Measurements from ENCODE around the gene OGDH.
"Not testable (repeated sequence)": the region's sequence is repeated elsewhere in the genome, so short reads cannot be mapped to it uniquely, and the experiment has no call there.

The OGDH gene

DNA sequence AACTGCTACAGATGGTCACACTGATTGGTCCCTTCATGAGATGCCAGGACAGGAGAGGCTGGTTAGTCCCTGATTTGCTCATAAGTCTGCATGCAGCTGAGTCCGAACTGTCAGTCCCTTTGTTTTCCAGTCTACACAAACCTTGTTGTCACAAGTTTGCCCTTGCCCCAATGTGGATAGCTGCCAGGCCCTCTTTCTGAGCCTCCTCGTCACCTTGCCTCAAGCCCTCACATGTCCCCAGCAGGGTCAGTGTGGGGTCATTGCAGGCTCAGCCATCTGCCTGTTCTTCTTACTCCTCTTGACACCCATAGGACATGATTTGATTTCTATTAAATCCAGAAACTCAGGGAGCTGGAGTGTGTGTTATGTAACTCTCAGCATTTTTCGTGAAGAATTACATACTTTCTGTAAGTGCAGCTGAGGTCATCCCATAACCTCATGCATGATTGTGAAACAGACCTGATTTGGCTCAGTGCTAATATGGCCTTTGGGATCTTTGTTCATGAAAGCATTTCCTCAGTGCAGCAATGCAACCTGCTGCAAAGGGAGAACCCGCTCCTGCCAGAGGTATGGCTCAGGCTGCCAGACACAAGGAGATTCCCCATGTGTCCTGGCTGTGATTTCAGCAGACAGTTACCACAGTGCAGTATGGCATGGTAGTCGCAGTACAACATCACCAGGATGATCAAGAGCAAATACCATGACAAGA lies 72.2 kb downstream of the OGDH start:
- DNase-seq, result no peak

DNA sequence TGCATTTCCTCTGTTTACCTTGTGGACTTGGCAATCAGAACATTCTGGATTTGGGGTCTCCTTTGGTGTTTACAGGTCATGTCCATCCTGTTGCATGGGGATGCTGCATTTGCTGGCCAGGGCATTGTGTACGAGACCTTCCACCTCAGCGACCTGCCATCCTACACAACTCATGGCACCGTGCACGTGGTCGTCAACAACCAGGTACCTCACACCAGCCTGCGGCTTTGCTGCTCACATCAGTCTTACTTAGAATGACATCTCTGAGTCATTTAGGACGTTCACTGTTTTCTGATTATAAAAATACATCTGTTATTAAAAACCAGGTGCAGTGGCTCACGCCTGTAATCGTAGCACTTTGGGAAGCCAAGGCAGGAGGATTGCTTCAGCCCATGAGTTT lies 75.2 kb downstream of the OGDH start:
- no peak for DNase-seq

DNA sequence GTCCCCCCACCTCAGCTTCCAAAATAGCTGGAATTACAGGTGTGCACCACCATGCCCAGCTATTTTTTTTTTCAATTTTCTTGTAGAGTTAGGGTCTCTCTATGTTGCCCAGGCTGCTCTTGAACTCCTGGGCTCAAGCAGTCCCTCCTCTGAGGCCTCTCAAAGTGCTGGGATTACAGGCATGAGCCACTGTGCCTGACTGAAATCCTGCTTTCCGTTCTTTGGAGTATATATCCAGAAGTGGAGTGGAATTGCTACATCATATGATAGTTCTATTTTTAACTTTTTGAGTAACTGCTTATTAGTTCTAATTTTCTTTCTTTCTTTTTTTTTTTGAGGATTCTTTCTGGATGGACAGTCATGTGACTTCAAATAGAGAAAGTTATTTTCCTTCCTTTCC lies 79.3 kb downstream of the OGDH start:
- DNase-seq, result no peak

DNA sequence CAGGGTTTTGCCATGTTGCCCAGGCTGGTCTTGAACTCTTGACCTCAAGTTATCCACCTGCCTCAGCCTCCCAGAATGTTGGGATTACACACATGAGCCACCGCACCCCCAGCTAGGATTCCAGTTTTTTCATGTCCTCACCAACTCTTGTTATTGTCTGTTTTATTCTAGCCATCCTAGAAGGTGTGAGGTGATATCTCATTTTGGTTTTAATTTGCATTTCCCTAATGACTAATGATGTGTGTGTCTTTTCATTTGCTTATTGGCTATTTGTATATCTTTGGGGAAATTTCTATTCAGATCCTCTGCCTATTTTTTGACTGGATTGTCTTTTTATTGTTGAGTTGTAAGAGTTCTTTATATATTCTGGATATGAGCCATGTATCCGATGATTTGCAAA lies 83.0 kb downstream of the OGDH start:
- DNase-seq, result no peak

DNA sequence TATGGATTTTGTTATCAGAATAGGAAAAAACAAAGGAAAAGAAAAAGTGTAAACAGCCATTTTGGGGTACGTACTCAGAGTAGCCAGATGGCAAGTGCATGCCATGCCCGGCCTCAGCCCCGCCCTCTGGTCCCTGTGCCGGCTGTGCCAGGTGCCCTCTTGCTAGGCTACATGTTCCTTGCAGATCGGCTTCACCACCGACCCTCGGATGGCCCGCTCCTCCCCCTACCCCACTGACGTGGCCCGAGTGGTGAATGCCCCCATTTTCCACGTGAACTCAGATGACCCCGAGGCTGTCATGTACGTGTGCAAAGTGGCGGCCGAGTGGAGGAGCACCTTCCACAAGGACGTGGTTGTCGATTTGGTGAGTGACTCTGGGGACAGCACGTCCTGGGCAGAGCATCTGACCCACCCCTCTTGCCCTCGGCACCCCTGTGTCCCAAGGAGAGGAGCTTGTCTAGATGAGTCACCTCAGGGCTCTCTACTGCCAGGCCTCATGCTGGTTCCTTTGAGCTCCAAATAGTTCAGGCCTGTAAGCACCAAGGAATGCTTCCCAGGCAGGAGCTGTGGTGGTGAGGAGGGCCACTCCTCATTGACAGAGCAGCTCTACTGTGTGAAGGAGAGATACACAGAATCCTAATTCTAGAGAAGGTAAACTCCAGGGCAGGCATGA lies 87.3 kb downstream of the OGDH start:
- DNase-seq, result no peak

DNA sequence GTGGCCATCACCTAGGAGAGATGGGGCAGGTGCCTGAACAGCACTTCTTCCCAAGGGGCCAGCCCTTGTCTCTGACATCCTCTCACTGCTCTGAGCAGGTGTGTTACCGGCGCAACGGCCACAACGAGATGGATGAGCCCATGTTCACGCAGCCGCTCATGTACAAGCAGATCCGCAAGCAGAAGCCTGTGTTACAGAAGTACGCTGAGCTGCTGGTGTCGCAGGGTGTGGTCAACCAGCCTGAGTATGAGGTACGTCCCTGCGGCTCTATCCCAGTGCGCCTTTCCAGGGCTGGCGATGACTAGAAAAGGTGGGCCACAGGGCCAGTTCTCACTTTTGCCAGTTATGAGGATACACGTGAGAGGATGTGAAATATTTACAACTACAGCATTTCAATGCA lies 87.9 kb downstream of the OGDH start:
- no peak for DNase-seq

DNA sequence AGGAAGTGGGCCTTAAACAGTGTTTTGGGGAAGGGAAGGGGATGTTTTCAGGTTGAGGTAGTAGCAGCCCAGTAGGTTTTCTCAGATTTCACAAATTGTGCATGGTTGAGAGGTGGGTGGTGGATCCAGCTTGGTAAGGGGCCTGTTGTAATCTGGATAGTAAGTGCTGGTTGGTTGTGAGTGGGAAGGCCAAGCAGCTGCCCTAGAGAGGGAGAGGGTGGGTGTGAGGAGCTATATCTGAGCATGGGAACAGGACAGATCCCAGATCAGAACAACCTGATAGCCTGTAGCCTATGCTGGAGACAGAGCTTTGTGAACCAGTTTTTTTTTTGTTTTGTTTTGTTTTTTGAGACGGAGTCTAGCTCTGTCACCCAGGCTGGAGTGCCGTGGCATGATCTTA lies 88.3 kb downstream of the OGDH start:
- no peak for DNase-seq

DNA sequence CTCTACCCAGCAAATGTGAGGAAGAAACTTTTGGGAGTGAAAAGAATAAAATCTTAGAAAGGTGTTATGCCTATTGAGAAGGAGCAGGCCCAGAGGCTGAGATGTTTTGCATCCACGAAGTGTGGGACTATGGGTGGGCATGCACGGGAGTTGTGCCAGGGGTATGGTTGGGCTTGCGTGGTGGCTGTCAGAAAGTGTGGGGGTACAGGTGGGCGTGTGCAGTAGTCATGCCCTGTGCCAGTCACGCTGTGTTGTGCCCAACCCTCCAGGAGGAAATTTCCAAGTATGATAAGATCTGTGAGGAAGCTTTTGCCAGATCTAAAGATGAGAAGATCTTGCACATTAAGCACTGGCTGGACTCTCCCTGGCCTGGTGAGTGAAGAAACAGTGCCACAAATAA lies 89.3 kb downstream of the OGDH start:
- no peak for DNase-seq

DNA sequence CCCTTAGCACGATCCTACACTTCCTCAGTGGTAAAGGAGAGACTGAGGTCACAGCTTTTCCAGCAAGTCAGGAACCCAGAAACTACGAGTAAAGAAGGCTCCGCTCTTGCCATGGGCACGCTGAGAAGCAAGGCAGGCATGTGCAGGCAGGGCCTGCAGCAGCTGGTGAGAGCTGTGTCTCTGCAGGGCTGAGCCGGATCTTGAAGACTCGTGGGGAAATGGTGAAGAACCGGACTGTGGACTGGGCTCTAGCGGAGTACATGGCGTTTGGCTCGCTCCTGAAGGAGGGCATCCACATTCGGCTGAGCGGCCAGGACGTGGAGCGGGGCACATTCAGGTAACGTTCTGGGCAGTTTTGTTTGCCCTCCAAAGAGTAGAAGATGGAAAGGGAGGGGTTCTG lies 90.3 kb downstream of the OGDH start:
- DNase-seq, result no peak

DNA sequence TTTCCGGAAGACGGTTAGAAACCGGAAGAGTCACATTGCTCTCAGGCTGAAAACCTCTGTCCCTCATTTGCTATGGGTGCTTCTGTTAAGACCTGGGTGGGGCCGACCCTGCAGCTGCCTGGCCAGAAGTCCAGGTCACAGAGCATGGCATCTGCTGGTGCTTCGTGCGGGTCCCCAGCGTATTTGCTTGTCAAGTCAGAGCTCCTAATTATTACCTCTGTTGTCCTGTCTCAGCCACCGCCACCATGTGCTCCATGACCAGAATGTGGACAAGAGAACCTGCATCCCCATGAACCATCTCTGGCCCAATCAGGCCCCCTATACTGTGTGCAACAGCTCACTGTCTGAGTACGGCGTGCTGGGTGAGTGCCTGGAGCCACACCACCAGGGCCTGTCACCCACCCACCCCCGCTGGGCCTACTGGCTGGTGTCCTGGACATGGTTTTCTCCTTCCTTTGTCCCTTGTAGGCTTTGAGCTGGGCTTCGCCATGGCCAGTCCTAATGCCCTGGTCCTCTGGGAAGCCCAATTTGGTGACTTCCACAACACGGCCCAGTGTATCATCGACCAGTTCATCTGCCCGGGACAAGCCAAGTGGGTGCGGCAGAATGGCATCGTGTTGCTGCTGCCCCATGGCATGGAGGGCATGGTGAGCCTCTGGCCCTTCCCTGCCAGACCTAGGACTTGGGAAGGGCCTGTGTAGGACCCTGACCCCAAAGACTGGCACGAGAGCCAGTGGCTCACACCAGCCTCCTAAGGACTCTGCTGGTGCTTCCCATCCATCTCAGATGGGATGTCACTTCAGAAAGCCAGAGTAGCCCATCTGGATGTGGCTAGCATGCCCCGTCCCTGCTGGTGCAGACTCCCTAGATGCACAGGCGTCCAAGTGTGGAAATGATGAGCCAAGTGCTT lies 91.0 kb downstream of the OGDH start:
- no peak for DNase-seq

DNA sequence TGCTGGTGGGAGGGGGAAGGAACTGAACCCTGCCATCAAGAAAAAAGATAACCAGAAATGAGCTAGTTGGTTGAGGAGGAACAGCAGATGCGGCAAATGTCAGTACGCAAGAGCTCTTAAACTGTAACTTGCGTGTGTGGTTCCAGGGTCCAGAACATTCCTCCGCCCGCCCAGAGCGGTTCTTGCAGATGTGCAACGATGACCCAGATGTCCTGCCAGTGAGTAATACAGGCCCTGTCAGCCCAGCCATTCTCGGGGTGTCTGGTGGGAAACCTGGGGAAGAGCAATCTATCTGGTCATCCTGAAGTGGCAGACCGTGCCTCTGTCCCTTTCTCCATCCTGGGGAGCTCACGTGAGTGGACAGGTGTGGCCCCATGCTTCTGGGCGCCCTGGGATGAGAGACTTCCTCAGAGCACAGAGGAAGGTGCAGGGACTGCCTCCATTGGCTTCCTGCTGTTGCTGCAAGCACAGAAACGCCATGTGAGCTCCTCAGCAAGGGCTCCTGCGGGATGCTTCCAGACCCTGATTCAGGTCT lies 91.7 kb downstream of the OGDH start:
- no peak for DNase-seq

DNA sequence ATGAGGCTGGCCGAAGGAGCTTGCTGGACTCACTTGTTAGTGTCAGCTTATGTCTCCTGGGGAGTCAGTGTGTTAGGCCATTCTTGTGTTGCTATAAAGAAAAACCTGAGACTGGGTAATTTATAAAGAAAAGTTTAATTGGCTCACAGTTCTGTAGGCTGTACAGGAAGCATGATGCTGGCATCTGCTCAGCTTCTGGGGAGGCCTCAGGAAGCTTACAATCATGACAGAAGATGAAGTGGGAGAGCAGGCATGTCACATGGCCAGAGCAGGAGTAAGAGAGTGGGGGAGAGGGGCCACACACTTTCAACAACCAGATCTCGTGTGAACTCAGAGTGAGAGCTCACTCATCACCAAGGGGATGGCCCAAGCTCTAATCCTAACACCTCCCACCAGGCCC lies 93.2 kb downstream of the OGDH start:
- not testable (repeated sequence) for DNase-seq

DNA sequence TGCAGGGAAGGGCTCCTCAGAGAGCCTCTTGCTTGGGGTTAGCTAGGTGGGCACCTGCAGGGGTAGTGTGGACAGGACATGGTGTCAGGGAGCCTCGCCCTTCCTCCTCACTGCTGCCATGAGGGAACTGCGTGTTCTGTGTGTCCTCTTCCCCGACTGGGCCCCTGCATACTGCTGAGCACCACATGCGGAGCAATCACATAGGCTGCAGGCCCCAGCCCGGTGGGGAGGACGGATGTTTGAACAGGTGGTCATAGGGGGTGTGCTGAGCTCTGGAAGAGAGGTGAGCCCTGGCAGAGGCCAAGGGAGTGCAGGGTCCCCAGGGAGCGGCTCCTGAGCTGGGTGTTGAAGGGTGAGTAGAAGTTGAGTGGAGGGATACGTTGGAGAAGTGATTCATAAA lies 93.9 kb downstream of the OGDH start:
- DNase-seq, result no peak

DNA sequence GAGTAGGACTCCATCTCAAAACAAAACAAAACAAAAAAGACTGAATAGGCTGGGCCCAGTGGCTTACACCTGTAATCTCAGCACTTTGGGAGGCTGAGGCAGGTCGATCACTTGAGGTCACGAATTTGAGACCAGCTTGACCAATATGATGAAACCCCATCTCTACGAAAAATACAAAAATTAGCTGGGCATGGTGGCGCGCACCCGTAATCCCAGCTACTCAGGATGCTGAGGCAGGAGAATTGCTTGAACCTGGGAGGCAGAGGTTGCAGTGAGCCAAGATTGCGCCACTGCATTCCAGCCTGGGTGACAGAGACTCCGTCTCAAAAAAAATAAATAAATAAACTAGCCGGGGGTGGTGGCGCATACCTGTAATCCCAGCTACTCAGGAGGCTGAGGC lies 97.0 kb downstream of the OGDH start:
- DNase-seq, result not testable (repeated sequence)

DNA sequence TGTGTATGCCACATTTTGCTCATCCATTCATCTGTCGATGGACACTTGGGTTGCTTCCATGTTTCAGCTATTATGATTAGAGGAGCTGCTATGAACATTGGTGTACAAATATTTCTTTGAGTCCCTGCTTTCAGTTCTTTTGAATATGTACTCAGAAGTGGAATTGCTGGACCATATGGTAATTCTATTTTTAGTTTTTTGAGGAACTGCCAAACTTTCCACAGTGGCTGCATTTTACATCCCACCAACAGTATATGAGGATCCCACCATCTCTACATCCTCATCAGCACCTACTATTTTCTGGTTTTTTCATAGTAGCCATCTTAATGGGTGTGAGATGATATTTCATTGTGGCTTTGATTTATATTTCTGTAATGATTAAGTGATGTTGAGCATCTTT lies 97.5 kb downstream of the OGDH start:
- DNase-seq, result no peak

DNA sequence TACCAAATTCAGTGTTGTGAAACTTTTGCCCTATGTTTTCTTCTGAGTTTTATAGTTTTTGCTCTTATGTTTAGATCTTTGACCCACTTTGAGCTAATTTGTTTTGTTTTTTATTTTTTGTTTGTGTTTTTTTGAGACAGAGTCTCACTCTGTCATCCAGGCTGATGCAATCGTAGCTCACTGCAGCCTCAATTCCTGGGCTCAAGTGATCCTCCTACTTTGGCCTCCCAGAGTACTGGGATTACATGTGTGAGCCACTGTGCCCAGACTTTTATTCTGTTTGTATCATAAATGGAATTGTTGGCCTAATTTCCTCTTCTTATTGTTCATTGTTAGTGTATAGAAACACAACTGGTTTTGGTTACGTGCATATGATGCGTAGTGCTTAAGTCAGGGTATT lies 99.0 kb downstream of the OGDH start:
- DNase-seq, result no peak

DNA sequence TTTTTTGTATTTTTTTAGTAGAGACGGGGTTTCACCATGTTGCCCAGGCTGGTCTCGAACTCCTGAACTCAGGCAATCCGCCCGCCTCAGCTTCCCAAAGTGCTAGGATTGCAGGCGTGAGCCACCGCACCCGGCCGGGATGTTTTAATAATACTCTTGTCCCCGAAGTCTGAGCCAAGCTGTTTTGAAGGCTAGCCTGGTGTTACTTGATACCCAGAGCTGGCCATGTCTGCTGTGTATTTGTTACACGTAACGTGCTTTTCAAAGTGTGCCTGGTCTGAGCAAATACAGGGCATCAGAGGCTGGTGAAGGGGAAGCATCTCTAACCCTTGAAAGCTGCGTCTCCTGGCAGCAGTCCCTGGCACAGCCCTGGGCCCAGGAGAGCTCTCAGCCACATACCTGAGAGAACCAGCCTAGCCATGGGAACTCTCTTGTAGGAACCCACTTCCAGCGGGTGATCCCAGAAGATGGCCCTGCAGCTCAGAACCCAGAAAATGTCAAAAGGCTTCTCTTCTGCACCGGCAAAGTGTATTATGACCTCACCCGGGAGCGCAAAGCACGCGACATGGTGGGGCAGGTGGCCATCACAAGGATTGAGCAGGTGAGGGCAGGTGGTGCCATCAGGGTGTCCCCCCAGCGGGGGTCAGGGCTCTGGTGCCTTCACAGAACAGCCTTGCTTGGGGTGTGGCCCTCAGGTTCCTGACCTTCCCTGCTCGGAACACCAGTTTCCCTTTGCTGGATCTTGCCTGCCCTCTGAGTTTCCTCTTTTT lies 100.5 kb downstream of the OGDH start:
- no peak for DNase-seq

DNA sequence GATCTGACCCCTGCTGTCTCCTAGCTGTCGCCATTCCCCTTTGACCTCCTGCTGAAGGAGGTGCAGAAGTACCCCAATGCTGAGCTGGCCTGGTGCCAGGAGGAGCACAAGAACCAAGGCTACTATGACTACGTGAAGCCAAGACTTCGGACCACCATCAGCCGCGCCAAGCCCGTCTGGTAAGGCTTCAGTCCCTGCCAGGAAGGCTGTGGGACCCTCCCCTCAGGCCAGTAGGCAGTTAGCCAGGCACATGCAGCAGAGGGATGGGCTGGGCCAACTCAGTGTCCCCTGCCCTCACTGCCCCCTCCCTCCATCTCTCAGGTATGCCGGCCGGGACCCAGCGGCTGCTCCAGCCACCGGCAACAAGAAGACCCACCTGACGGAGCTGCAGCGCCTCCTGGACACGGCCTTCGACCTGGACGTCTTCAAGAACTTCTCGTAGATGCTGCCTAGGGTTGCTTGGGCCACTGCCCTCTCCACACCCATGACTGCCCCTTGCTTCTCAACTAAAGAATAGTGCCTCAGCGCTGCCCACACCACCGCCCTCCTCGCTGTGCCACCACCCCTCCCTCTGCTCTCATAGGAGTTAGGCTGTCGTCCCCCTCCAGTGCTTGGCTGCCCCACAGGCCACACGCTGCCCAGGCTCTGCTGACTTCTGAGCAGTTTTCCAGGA lies 101.3 kb downstream of the OGDH start:
- DNase-seq, result no peak

DNA sequence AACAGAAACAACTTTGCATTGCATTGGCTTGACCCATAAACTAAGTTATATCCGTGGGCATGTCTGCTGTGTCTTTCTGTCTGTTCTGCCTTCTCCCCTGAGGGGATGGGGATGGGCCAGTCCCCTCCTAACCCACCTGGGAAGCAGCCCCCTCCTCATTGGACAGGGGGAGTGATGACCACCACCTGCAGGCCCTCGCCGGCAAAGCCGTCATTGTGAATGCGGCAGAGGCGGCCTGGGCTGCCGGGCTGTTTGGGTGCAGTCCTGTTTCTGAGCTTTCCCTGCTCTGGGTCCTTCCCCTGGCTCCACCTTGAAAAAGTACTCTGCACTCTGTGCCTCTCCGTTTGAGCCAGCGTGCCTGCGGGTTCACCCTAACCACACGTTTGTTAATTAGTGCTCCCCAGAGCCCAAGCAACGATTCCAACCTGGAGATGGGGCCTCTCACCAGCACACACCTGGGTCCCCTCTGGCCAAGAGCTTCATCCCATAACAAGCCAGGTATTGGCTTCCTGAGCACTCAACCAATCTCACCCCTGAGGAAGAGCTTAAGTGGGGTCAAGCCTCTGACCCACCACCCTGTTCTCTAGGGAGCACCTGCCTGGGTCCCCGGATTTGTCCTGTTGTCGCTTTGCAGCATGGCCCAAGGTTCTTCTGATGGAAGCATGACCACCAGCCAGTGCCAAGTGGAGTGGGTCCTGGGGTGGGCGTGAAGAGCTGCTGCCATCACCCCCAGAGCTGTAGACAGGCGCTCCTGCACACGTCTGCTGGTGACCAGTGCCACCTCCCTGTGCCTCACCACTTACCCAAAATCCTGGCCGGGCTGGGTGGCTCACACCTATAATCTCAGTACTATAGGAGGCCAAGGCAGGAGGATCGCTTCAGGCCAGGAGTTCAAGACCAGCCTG lies 102.8 kb downstream of the OGDH start:
- DNase-seq, result no peak

DNA sequence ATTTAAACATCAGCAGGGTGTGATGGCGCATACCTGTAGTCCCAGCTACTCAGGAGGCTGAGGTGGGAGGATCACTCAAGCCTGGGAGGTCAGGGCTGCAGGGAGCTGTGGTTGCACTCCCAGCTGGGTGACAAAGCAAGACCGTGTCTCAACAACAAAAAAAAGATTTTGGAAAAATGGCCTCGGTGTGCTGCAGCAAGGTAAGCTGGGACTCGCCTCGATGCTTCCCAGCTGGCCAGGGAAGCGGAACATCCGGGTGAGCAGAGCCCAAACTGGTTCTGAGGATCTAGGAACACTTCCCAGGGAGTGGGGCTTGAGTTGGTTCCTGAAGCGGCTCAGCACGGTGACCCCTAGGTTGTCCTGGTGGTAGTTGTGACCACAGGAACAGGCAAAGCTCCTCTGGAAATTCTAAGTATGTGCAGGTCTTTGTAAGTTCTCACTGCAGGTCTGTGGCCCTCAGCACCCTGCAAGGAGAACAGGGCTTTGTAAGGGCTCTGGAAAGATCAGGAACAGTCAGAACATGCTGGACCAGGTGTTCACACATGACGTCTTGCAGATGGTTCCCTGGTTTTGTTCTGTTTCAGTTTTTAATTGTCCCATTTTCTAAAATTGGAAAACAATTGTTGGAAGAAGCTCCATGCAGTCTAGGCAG lies 103.6 kb downstream of the OGDH start:
- no peak for DNase-seq

DNA sequence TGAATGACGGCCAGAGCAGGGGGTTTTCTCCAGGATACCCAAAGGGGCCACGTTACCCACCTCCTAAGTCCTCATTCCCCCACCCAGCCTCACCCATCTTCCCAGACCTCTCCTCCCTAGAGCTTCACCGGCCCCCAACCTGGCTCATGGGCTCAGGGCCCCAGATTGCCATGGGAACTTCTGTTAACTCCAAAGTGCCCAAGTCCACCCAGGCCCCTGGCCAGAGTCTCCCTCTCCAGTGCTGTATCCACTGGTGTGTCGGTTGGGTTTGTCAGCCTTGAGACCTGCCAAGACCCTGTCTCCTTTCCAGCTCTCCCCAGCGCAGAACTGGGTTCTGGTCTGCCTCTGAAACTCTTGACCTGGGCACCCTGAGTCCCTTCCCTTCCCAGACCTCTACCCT lies 105.1 kb downstream of the OGDH start:
- no peak for DNase-seq
